SIG-M5 (cell line): ENCODE data around the gene SAP25.

Experiments
- DNase-seq: peaks from one replicate; lab custom pipeline; 2025; lab: John Stamatoyannopoulos, UW

SAP25 gene

DNA sequence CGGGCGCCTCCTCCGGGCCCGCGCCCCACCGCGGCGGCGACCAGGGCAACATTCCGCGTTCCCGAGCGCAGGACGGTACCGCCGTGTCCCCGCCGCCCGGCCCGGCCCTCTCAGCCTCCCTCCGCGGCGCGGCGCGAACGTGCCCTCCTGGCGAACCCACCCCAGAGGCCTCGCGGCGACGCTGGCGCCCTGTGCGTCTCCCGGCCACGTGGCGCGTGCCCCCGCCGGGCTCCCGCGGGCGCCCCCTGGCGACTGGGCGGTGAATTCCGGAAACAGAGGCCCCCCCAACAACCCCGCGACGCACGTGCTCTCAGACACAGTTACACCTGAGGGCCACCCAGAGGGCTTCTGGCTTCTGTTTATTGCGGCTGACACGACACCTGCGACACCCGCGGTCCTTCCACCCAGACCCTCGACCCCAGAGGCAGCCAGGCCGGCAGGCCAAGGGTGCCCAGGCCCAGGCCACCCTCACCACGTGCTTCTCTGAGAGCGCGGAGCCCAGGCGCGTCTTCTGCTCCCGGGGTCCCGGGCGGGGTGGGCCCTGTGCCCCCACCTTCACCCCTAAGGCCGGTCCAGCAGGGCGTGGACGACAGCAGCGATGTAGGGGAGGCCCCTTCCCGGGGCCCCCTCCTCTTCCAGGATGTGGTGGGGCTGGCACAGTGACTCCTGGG is at the start of gene SAP25:
SAP25 (minus strand) TSS at position 210 of the 671 bp plus-strand sequence; CDS start at position 52, 158 bp downstream.
- DNase-seq: no peak

GRCh38 chr7:100621554-100621953 is 47.9 kb upstream of the SAP25 start:
- no peak for DNase-seq

GRCh38 chr7:100620804-100621203 is 47.1 kb upstream of the SAP25 start:
- no peak for DNase-seq

DNA sequence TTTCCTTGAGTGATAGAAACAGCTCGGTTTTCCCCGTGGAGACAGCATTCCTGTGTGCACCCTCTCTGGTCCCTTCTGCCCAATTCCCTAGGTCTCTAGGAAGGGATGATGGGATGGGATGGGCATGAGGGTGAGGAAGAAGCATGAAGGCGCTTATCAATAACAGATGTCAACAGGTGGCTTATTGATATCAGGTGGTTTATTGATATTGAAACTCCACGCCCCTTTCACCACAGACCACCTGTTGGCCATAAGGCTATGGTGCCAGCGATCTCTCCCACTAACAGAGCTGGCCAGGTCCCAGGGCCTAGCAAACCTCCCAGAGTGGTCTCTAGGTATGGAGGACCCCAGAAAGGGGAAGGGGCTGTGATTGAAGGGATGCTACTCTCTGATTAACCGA is 46.5 kb upstream of the SAP25 start:
- DNase-seq: no peak

- no peak for DNase-seq
Observed at GRCh38 chr7:100614308-100614861, 40.7 kb upstream of the SAP25 start.

DNA sequence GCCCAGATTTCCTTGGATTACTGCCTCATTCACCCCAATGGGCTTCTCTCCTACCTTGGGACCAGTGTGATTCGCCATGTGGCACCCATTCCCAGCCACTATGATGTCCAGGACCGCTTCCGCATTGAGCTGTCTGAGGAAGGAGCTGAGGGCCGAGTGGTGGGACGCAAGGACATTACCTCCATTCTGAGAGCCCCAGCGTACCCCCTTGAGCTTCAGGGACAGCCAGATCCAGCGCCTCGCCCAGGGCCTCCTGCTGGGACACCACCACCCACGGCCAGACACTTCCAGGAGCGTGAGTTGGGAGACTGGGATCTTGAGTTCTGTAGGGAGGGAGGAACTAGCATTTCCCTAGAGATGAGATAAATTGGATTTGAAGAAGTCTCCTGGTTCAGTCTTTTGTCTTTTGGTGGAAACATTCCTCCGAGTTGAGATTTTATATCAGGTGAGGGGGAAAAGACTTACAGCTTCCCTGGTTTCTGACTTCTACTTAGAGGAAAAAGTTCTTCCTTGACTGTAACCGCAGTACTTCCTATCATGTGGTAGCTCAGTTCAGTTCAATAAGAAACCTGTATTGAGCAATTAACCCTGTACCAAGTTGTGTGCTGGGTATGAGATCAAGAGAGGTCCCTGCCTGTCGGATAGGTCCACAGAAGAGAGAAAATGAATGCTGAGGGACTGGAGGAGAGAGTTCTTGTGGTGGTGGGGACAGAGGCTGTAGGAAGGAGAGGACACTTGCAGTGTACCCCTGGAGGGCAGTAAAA is 39.9 kb upstream of the SAP25 start:
- DNase-seq: peak; percentile 12

DNA sequence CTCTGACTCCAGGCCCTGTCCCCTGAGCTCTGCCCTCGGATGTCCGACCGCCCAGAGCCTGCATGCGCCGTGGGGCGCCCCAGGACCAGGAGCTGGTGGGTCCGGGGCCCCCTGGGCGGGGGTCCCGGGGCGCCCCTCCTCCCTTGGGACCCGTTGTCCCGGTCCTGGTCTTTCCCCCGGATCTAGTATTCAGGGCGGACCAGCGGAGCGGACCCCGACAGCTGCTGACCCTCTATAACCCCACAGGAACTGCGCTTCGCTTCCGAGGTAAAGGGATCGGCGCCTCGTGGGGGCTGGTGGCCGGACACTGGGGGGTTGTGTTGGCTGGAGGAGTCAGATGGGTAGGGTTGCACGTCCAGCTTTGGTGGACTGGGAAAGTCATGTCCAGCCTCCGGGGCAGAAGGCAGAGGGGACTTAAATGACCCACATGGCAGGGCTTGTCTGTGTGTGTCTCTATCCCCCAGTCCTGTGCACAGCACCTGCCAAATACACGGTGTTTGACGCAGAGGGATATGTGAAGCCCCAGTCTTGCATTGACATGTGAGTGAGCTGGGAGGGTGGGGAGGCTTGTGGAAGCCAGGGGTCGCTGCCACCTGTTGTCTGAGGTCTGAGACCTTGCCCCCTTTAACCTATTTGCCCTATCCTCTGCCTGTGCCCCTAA is 39.2 kb upstream of the SAP25 start:
- no peak for DNase-seq

- DNase-seq: peak; percentile 95
Observed at GRCh38 chr7:100611983-100612729, 38.5 kb upstream of the SAP25 start, which contains the start of gene MOSPD3. Gene MOSPD3 (plus strand): TSS chr7:100612540. CDS start chr7:100612792, 252 bp downstream.

- no peak for DNase-seq
Observed at GRCh38 chr7:100609958-100610357, 36.3 kb upstream of the SAP25 start.

DNA sequence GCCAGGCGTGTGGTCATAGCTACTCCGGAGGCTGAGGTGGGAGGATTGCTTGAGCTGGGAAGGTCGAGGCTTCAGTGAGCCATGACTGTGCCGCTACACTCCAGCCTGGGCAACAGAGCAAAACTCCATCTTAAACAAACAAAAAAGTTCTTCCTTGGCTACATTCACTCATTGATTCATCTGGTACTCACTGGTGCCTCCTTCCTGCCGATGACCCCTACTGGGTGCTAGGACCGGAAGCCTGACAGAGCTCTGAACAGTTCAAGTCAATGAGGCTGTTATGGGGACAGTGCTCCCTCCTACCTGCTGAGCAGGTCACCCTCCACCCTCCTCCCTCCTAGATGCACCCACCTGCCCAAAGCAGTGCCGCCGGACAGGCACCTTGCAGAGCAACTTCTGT is 33.4 kb upstream of the SAP25 start:
- DNase-seq: no peak

- no peak for DNase-seq
Observed at GRCh38 chr7:100606313-100606712, 32.6 kb upstream of the SAP25 start.

DNA sequence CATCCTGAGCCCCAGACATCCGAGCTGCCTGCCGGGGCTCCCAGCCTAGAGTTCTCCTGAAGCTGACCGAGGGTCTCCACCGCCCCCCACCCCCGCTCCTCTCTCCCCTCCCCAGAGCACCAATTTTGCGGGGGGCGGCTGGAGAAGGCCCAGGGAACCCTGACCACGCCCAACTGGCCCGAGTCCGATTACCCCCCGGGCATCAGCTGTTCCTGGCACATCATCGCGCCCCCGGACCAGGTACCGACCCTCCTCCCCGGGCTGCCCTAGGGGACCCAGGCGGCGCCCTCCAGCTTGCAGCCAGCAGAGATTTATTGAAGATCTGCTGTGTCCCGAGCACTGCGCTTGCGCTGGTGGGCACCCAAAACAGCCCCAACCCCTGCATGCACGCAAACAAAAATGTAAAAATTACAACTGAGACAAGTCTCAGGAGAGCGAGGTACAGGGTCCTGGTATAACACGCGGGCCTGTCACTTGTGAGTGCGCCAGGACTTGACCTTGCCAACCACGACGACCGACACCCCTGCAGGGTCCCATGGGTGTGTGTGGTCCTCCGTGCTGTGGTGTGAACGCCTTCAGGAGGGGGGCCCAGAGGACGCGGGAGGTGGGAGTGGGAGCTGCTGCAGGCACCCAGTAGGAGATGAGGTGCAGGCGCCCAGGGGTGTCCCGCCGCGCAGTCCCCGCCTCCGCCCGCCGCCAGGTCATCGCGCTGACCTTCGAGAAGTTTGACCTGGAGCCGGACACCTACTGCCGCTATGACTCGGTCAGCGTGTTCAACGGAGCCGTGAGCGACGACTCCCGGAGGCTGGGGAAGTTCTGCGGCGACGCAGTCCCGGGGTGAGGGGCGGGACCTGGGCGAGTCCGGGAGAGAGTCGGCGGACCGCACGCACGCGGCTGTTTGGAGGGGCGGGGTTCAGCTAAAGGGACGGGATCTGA is 31.5 kb upstream of the SAP25 start:
- no peak for DNase-seq

GRCh38 chr7:100604028-100604975 is 30.6 kb upstream of the SAP25 start:
- DNase-seq: no peak

GRCh38 chr7:100603726-100604027 is 30.0 kb upstream of the SAP25 start:
- DNase-seq: no peak

- DNase-seq: no peak
Observed at GRCh38 chr7:100602889-100603725, 29.4 kb upstream of the SAP25 start.

DNA sequence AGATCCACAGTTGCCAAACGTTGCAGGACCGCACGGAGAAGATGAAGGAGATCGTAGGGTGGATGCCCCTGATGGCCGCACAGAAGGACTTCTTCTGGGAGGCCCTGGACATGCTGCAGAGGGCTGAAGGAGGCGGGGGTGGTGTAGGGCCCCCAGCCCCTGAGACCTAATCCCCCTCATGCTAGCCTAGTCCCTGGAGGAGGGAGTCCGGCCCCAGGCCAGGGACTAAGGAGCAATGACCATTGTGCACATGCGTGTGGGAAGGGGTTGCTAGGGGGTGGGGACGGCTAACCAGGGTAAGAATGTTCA is 27.0 kb upstream of the SAP25 start:
- DNase-seq: no peak

DNA sequence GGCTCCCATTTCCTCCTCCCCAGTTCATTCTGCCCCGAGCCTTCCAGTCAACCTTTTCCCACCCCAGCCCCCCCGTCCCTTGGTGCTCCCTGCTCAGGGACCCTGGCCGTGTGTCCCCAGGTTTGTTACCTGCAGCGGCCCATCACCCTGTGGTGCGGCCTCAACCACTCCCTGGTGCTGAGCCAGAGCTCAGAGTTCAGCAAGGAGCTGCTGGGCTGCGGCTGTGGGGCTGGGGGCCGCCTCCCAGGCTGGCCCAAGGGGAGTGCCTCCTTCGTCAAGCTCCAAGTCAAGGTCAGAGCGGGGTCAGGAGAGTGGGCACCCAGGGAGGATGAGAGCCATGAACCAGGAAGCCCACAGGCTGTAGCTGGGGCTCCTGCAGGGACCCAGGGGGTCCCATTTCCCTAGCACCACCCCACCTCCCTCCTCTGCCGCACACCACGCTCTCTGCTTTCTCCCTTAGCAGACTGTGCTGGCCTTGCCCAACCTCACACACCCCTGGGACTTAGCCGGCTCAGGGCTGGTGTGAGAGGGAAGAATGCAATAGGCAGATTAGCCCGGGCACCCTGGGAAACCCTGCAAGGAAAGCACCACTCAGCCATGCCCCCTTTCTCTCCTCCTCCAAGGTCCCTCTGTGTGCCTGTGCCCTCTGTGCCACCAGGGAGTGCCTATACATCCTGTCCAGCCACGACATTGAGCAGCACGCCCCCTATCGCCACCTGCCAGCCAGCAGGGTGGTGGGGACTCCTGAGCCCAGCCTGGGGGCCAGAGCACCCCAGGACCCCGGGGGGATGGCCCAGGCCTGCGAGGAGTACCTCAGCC is 26.4 kb upstream of the SAP25 start:
- no peak for DNase-seq

- no peak for DNase-seq
Observed at GRCh38 chr7:100598425-100598824, 24.7 kb upstream of the SAP25 start.
